HL-60/S4 (cell line): ENCODE measurements around the gene FAM153A.
"Not testable (repeated sequence)": the region's sequence is repeated elsewhere in the genome, so short reads cannot be mapped to it uniquely, and the experiment has no call there.

Experiments
- in situ Hi-C: fragments of 300-500 bp; cut with MboI; formaldehyde crosslinking; loops from 2 replicates; pipeline ENCODE4 v1.14.3; 2022; ENCODE audit warnings: low sequenced_read_pairs

FAM153A gene

GRCh38 chr5:177782792-177783633 lies at the start of gene FAM153A:
Gene FAM153A (minus strand): TSS chr5:177782899.
- in situ Hi-C loops: not testable (repeated sequence)

- in situ Hi-C loops: not testable (repeated sequence)
These were observed 49.6 kb upstream of the FAM153A start for GRCh38 chr5:177832287-177832686.

- in situ Hi-C loops: not testable (repeated sequence)
These were observed 43.4 kb upstream of the FAM153A start for GRCh38 chr5:177826073-177826472.

- in situ Hi-C loops: not testable (repeated sequence)
These were observed 42.1 kb upstream of the FAM153A start for GRCh38 chr5:177824776-177825175.

- in situ Hi-C loops: not testable (repeated sequence)
These were observed 39.8 kb upstream of the FAM153A start for GRCh38 chr5:177822489-177822888.

- in situ Hi-C loops: not testable (repeated sequence)
These were observed 37.0 kb upstream of the FAM153A start for GRCh38 chr5:177819664-177820063.

- in situ Hi-C loops: not testable (repeated sequence)
These were observed 30.2 kb upstream of the FAM153A start for GRCh38 chr5:177812814-177813425.

GRCh38 chr5:177812160-177812743 lies 29.6 kb upstream of the FAM153A start:
- in situ Hi-C loops: not testable (repeated sequence)

GRCh38 chr5:177809209-177809913 lies 26.7 kb upstream of the FAM153A start:
- in situ Hi-C loops: not testable (repeated sequence)

GRCh38 chr5:177808420-177808819 lies 25.7 kb upstream of the FAM153A start:
- in situ Hi-C loops: not testable (repeated sequence)

GRCh38 chr5:177807265-177807664 lies 24.6 kb upstream of the FAM153A start:
- in situ Hi-C loops: not testable (repeated sequence)

- in situ Hi-C loops: not testable (repeated sequence)
These were observed 18.7 kb upstream of the FAM153A start for GRCh38 chr5:177801427-177801826.

- in situ Hi-C loops: not testable (repeated sequence)
These were observed 15.6 kb upstream of the FAM153A start for GRCh38 chr5:177798237-177798840.

- in situ Hi-C loops: not testable (repeated sequence)
These were observed 10.6 kb upstream of the FAM153A start for GRCh38 chr5:177793272-177793671.

- in situ Hi-C loops: not testable (repeated sequence)
These were observed 8.9 kb upstream of the FAM153A start for GRCh38 chr5:177791649-177792048.

GRCh38 chr5:177782169-177782568 lies 530 bp downstream of the FAM153A start:
- in situ Hi-C loops: not testable (repeated sequence)

GRCh38 chr5:177771206-177771605 lies 11.5 kb downstream of the FAM153A start:
- in situ Hi-C loops: not testable (repeated sequence)

GRCh38 chr5:177770646-177771045 lies 12.1 kb downstream of the FAM153A start:
- in situ Hi-C loops: not testable (repeated sequence)

- in situ Hi-C loops: not testable (repeated sequence)
These were observed 18.8 kb downstream of the FAM153A start for GRCh38 chr5:177763737-177764508.

- in situ Hi-C loops: not testable (repeated sequence)
These were observed 21.7 kb downstream of the FAM153A start for GRCh38 chr5:177760954-177761353.
